Epidermal melanocyte (primary cell): ENCODE results near the gene DNAJC7.
A peak's percentile ranks its signal among the peaks of the same experiment; 100 is the strongest.

ENCODE experiments used
- DNase-seq: peaks from one replicate; pipeline ENCODE4 v3.0.0; 2011; ENCODE audit warnings: low spot score; ENCODE audit not compliant: insufficient read length

The DNAJC7 gene

GRCh38 chr17:42016941-42017865, at the start of gene DNAJC7:
Gene DNAJC7 (minus strand): TSS chr17:42017439. CDS start chr17:42017416, 23 bp downstream.
- DNase-seq = peak; percentile 91

GRCh38 chr17:42065201-42065600, 48.0 kb upstream of the DNAJC7 start:
- DNase-seq = no peak

GRCh38 chr17:42062681-42063080, 45.4 kb upstream of the DNAJC7 start:
- DNase-seq = no peak

GRCh38 chr17:42061646-42062487, 44.6 kb upstream of the DNAJC7 start:
- no peak for DNase-seq

- no peak for DNase-seq
These were observed 43.0 kb upstream of the DNAJC7 start for GRCh38 chr17:42060231-42060630.

- no peak for DNase-seq
These were observed 42.6 kb upstream of the DNAJC7 start for GRCh38 chr17:42059815-42060214.

GRCh38 chr17:42058063-42058462, 40.8 kb upstream of the DNAJC7 start:
- no peak for DNase-seq

- no peak for DNase-seq
These were observed 39.4 kb upstream of the DNAJC7 start for GRCh38 chr17:42056635-42057034.

- no peak for DNase-seq
These were observed 38.3 kb upstream of the DNAJC7 start for GRCh38 chr17:42055496-42055895.

GRCh38 chr17:42055027-42055426, 37.8 kb upstream of the DNAJC7 start:
- DNase-seq = no peak

- no peak for DNase-seq
These were observed 36.7 kb upstream of the DNAJC7 start for GRCh38 chr17:42053731-42054500.

- no peak for DNase-seq
These were observed 35.2 kb upstream of the DNAJC7 start for GRCh38 chr17:42052346-42052877.

- no peak for DNase-seq
These were observed 34.4 kb upstream of the DNAJC7 start for GRCh38 chr17:42051645-42052044.

GRCh38 chr17:42051013-42051400, 33.8 kb upstream of the DNAJC7 start:
- DNase-seq = no peak

GRCh38 chr17:42050393-42051012, 33.3 kb upstream of the DNAJC7 start, which contains the start of gene C17orf113:
Gene C17orf113 (minus strand): TSS chr17:42050601. CDS start chr17:42043376, 7,225 bp downstream.
- DNase-seq = peak; percentile 73

GRCh38 chr17:42049834-42050392, 32.7 kb upstream of the DNAJC7 start:
- no peak for DNase-seq

GRCh38 chr17:42047343-42047742, 30.1 kb upstream of the DNAJC7 start:
- no peak for DNase-seq

GRCh38 chr17:42045719-42046118, 28.5 kb upstream of the DNAJC7 start:
- DNase-seq = no peak

GRCh38 chr17:42042598-42043319, 25.5 kb upstream of the DNAJC7 start:
- DNase-seq = no peak

- no peak for DNase-seq
These were observed 24.4 kb upstream of the DNAJC7 start for GRCh38 chr17:42041619-42042018.
